AG10803 (cell line): ENCODE measurements around the gene JARID2.

Experiments used
- DNase-seq: peaks from one replicate; pipeline ENCODE4 v3.0.0; 2010; ENCODE audit warnings: low read depth
- H3K4me3 ChIP-seq: 2 replicates; pipeline ENCODE4 v1.5.1; 2011; ENCODE audit warnings: mild to moderate bottlenecking, low read length, control low read depth
- CTCF ChIP-seq: conservative IDR thresholded peaks from 2 replicates; pipeline ENCODE4 v1.5.1; 2011; ENCODE audit warnings: mild to moderate bottlenecking, low read length, control low read depth, inconsistent platforms

Gene JARID2

GRCh38 chr6:15499125-15499524 lies 253.3 kb downstream of the JARID2 start:
- H3K4me3 ChIP-seq = no peak overlapping the region
- no peak for TF ChIP-seq CTCF
- no peak for DNase-seq

- no peak for TF ChIP-seq CTCF
- no peak for DNase-seq
- no peak overlapping the region for H3K4me3 ChIP-seq
These were observed 253.7 kb downstream of the JARID2 start for GRCh38 chr6:15499591-15499990.

GRCh38 chr6:15500078-15500740 lies 254.3 kb downstream of the JARID2 start:
- H3K4me3 ChIP-seq = no peak overlapping the region
- no peak for TF ChIP-seq CTCF
- no peak for DNase-seq

GRCh38 chr6:15500901-15501825 lies 255.3 kb downstream of the JARID2 start:
- DNase-seq = no peak
- no peak overlapping the region for H3K4me3 ChIP-seq
- TF ChIP-seq CTCF = no peak

GRCh38 chr6:15501826-15502445 lies 256.1 kb downstream of the JARID2 start:
- H3K4me3 ChIP-seq = no peak overlapping the region
- TF ChIP-seq CTCF = no peak
- DNase-seq = peak; percentile 72

GRCh38 chr6:15502446-15503345 lies 256.8 kb downstream of the JARID2 start:
- no peak for DNase-seq
- TF ChIP-seq CTCF = no peak
- H3K4me3 ChIP-seq = no peak overlapping the region
